COR-L47 (cell line): Measurements from ENCODE around the gene CARD11.
"Not testable (repeated sequence)": the region's sequence is repeated elsewhere in the genome, so short reads cannot be mapped to it uniquely, and the experiment has no call there.

Experiments used
- DNase-seq: peaks from one replicate; lab custom pipeline; 2025; lab: John Stamatoyannopoulos, UW

CARD11 gene

GRCh38 chr7:3064067-3064466 lies 20.4 kb upstream of the CARD11 start:
- DNase-seq = no peak

- no peak for DNase-seq
These were observed 19.5 kb upstream of the CARD11 start for GRCh38 chr7:3063016-3063753.

- no peak for DNase-seq
These were observed 13.4 kb upstream of the CARD11 start for GRCh38 chr7:3057066-3057420.

GRCh38 chr7:3056234-3057065 lies 12.8 kb upstream of the CARD11 start:
- no peak for DNase-seq

GRCh38 chr7:3055626-3056025 lies 12.0 kb upstream of the CARD11 start:
- DNase-seq = no peak

- DNase-seq = no peak
These were observed 692 bp downstream of the CARD11 start for GRCh38 chr7:3042861-3043489.

GRCh38 chr7:3041986-3042675 lies 1.5 kb downstream of the CARD11 start:
- no peak for DNase-seq

GRCh38 chr7:3039787-3040186 lies 3.9 kb downstream of the CARD11 start:
- DNase-seq = no peak

- not testable (repeated sequence) for DNase-seq
These were observed 5.7 kb downstream of the CARD11 start for GRCh38 chr7:3038011-3038410.

GRCh38 chr7:3037259-3037658 lies 6.4 kb downstream of the CARD11 start:
- no peak for DNase-seq

- no peak for DNase-seq
These were observed 9.0 kb downstream of the CARD11 start for GRCh38 chr7:3034591-3035150.

- DNase-seq = no peak
These were observed 10.1 kb downstream of the CARD11 start for GRCh38 chr7:3033581-3033980.

GRCh38 chr7:3033136-3033535 lies 10.5 kb downstream of the CARD11 start:
- DNase-seq = no peak

- DNase-seq = no peak
These were observed 11.4 kb downstream of the CARD11 start for GRCh38 chr7:3032256-3032655.

GRCh38 chr7:3029138-3029537 lies 14.5 kb downstream of the CARD11 start:
- DNase-seq = no peak

GRCh38 chr7:3028758-3029093 lies 14.9 kb downstream of the CARD11 start:
- DNase-seq = no peak

GRCh38 chr7:3028071-3028757 lies 15.5 kb downstream of the CARD11 start:
- DNase-seq = no peak

- DNase-seq = no peak
These were observed 16.4 kb downstream of the CARD11 start for GRCh38 chr7:3027005-3027845.

- no peak for DNase-seq
These were observed 18.1 kb downstream of the CARD11 start for GRCh38 chr7:3025616-3026015.

GRCh38 chr7:3021825-3022224 lies 21.8 kb downstream of the CARD11 start:
- no peak for DNase-seq

GRCh38 chr7:3021224-3021623 lies 22.4 kb downstream of the CARD11 start:
- DNase-seq = not testable (repeated sequence)
